Cerebellar nuclear complex (tissue), 1 donor: ENCODE measurements around the gene MTERF2.
A peak's percentile ranks its signal among the peaks of the same experiment; 100 is the strongest.
"Not testable (repeated sequence)": the region's sequence is repeated elsewhere in the genome, so short reads cannot be mapped to it uniquely, and the experiment has no call there.

Experiments used
- DNase-seq, 2 experiments: peaks; one replicate each; lab custom pipeline; 2025; lab: John Stamatoyannopoulos, UW

MTERF2 gene, protein sequence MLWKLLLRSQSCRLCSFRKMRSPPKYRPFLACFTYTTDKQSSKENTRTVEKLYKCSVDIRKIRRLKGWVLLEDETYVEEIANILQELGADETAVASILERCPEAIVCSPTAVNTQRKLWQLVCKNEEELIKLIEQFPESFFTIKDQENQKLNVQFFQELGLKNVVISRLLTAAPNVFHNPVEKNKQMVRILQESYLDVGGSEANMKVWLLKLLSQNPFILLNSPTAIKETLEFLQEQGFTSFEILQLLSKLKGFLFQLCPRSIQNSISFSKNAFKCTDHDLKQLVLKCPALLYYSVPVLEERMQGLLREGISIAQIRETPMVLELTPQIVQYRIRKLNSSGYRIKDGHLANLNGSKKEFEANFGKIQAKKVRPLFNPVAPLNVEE

DNA sequence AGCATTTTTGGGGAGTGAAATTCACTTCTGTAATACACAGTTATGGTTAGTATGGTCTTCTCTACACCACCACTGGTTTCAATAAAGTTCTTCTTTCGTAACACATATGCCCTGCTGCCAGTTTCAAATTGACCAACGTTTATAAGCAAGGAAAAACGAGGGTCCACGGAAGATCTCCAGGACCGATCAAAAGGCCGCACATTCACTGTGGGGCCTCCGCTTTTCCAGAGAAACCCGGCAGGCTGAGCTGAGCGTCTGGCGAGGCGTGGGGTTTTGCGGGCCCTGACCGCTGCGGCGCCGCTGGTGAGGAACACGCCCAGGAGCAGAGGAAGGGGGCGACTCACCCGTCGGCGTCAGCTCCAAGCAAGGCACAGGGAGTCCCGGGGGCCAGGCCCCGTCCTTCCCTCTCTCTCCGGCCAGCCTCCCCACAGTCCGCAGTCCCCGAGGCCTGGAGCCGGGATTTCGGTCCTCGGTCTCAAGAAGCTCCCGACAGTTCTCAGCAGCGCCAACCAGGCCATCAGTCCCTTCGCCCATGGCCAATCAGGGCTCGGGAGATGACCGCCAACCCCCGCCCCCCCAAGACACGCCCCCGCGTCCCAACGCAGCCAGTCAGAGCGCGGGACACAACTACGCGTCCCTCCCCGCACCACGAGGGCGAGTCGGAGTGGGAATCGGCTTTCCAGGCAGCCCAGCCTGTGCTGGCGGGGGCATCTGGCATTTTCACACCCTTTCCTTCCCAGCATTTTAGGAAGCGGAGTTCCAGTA lies at the start of gene MTERF2:
TSS of gene MTERF2 (minus strand) at position 522 of the 765 bp plus-strand sequence. CDS start 8,432 bp downstream, outside the sequence.
- peak; percentile 89 to 90 for DNase-seq

DNA sequence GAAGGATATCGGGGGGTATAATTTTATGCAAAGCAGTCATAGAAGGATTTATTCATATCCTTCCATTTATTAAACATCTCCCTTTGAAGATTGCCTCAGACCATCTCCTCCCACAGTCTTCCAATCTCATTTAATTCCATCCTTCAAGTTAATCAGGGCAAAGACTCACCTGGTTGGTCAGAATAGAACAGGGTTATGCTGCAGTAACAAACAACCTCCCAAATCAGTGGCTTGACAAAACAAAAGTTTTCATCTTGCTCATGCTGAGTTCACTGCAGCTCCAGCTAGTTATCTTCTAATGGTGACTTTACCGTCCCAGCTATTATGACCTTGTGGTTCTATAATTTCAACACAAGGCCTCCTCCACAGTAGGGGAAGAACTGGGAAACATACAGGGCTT lies 48.8 kb upstream of the MTERF2 start:
- no peak for DNase-seq

DNA sequence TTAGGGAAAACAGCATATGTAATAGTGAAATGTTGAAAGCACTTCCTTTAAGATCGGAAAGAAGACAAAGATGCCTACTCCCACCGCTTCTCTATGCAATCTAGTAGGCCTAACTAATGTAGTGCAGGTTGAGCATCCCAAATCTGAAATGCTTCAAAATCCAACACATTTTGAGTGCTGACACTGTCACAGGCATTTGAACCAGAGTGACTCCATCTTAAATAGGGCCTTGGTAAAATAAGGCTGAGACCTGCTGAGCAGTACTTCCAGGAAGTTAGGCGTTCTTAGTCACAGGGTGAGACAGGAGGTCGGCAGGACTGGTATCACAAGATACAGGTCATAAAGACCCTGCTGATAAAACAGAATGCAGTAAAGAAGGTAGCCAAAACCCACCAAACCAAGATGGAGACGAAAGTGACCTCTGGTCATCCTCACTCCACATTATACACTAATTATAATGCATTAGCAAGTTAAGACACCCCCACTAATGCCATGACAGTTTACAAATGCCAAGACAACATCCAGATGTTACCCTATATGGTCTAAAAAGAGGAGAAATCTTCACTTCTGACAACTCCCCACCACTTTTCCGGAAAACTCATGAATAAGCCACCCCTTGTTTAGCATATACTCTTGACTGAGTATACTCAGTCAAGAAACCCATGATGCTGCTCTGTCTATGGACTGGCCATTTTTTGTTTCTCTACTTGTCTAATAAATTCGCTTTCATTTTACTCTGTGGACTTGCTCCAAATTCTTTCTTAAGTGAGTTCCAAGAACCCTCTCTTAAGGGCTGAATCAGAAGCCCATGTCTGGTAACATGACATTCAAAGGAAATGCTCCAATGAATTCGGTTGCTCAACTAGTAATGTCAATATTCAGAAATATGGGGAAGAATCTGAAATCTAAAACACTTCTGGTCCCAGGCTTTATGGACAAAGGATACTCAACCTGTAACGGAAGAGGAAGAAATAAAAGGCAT lies 47.1 kb upstream of the MTERF2 start:
- DNase-seq: no peak

DNA sequence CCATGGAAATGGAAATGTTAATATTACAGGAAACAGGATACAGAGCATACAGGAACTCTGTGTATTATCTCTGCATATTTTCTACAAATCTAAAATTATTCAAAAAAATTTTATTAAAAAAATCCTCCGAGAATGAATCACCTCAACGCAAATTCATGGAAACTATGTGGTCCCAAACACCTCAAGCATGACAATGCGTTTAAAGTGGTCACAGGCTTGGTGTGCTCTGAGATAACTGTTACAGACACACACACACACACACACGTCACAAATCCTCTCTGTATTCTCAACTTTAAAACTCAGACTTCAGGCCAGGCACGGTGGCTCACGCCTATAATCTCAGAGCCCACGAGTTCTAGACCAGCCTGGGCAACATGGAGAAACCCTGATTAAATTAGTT lies 45.3 kb upstream of the MTERF2 start:
- no peak for DNase-seq

DNA sequence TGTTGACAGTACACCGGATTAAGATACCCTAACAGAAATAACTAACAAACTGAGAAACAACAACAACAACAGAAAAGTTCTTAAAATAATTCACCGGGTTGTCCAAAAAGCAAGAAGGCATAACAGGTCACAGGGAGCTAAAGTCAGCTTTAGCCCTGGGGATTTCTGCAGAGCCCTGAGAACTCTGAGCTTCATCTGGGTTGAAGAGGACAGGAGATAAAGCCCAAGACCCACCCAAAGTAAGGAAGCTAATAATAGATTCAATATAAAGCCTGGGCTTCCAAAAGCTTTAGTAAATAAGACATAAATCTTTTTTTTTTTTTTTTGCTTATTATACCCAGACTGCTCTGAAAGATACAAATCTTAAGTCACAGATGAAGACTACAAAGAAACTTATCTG lies 44.1 kb upstream of the MTERF2 start:
- DNase-seq: no peak

DNA sequence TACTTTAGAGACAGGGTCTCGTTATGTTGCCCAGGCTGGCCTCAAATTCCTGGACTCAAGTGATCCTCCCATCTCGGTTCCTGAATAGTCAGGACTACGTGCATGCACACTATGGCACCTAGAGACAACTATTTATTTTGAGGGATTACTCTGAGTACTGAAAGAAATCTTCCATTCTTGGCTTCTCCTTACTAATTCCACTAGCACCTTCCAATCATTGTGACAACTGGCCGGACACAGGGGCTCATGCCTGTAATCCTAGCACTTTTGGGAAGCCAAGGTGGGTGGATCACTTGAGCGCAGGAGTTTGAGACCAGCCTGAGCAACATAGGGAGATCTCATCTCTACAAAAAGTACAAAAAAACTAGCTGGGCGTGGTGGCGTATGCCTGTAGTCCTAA lies 42.1 kb upstream of the MTERF2 start:
- DNase-seq: no peak

DNA sequence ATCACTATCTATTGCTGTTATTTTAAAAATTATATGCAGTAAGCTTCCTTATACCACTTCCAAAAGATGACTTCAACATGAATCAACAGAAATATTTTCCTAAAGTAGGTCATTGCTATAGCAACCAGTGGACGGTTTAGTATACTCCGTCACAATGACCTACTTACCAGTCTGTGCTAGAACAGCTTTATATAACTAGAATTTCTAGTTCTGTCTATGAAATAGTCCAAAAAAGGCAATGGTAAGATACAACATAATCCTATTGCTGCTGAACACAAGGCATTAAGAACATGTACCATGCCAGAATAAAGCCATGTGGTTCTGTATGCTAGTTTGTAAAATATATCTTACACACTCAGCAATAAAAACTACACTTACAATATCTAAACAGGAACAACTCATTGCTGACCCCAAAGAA lies 40.7 kb upstream of the MTERF2 start:
- peak; percentile 86 to 91 for DNase-seq

DNA sequence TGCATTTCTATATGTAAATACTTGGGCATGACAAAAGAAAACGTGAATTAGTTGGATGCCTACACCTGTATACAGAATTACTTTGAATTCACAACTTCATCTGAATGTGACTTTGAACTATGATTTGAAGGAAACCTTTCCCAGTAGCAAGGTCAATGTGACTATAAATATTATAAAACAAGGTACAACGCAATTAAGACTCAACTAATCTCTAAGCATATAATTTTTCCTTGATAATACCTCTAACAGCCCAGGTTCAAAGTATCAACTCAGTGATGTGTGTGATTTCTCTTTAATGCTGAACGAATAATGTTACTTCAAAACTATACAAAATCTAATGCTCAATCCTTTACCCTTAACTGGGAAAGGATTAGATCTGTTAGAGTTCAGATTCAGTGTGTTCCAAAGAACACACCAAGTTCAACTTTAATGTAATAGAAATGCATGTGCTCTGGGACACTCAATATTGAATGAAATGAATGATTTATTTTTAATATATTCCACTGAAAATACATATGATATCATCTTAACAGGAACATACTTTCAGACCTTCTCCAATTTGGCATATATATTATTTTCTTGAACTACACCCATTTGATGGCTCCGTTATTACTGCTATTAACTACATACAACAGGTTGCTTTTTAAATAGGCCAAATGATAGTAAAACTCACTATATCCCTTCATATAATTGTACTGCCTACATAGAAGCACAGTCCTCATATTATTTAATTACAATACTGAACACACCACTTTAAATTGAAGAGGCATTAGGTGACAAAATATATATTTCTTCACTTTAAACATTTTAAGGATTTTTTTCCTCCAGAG lies 40.1 kb upstream of the MTERF2 start:
- no peak for DNase-seq

DNA sequence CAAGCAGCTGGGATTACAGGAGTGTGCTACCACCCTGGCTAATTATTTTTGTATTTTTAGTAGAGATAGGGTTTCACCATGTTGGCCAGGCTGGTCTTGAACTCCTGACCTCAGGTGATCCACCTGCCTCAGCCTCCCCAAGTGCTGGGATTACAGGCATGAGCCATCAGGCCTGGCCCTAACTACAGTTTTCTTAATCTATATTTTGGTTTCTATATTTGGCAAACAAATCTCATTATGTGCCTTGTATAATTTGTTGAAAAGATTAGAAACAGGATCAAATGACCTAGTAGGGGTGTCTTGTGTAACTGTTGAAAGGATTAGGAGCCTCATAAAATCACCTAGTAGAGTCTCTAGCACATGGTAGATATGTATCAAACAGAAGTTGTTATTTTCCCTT lies 39.4 kb upstream of the MTERF2 start:
- not testable (repeated sequence) for DNase-seq

DNA sequence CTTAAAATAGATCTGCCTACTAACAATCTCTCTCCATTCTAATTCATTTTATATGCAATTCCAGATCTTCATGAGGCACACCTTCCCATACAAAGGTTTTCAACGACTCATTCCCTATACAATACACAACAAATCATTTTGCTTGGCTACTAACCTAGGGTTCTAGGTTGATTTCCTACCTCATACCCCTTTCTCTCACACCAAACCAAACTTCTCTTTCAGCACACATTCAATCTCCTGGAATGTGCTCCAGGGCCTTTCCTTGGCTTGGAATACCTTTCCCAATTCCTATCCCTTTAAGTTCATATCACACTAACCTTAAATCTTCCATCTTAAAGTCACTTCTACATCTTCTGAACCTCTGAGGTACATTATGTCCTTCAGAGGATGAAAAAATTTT lies 38.7 kb upstream of the MTERF2 start:
- no peak for DNase-seq

DNA sequence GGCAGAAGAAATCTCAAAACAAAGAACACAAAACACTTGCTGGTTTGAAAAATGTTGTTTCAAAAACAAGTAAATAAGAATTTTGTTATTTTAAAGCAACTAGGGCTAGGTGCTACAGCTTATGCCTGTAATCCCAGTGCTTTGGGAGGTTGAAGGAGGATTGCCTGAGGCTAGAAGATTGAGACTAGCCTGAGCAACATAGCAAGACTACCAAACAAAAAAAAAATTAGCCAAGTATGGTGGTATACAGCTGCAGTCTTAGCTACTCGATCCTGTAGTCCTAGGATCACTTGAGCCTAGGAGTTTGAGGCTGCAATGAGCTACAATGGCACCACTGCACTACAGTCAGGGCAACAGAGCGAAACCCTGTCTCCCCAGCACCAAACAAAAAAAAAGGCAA lies 32.6 kb upstream of the MTERF2 start:
- DNase-seq: no peak

DNA sequence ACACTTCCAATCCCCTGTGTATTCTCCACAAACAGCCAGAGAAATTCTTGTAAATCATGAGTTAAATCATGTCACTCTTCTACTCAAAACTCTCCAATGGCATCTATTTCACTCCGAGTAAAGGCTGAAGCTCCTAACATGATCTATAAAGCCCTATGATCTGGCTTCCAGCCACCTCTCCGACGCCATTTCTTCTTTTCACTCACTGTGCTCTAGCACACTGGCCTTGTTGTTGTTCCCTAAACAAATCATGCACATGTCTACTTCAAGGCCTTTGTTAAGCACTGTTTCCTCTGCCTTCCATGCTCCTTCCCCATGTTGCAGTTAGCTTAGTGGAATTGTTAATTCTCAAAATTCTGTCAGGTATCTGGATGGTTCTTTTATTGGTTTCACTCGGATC lies 30.1 kb upstream of the MTERF2 start:
- DNase-seq: no peak

DNA sequence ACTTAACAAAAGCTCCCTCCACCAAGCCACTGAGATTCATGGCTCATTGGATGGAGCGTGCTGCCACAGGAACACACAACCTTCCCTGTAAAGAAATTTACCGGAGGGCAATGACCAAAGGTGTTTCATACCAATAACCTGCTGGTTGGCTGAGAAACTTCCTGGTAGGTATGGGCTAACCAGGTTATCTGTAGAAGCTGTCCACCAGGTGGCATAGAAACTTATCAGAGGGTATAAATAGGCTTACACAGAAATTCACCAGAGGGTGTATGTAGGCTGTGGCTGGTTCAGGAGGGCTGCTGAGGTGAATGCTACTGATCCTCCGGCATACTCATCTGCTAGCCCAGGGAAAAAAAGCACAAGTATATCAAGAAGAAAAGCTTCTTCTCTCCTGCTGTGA lies 27.1 kb upstream of the MTERF2 start:
- no peak for DNase-seq

DNA sequence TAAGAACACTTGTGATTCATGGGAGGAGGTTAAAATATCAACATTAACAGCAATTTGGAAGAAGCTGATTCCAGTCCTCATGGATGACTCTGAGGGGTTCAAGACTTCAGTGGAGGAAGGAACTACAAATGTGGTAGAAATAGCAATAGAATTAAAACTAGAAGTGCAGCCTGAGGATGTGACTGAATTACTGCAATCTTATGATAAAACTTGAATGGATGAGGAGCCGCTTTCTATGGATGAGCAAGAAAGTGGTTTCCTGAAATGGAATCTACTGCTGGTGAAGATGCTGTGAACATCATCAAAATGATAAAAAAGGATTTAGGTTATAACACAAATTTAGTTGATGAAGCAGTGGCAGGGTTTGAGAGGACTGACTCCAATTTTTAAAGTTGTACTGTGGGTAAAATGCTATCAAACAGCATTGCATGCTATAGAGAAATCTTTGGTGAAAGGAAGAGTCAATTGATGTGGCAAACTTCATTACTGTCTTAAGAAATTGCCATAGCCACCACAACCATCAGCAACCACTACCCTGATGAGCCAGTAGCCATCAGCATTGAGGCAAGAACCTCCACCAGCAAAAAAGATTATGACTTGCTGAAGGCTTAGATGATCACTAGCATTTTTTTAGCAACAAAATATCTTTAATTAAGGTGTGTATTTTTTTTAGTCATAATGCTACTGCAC lies 25.9 kb upstream of the MTERF2 start:
- no peak for DNase-seq

DNA sequence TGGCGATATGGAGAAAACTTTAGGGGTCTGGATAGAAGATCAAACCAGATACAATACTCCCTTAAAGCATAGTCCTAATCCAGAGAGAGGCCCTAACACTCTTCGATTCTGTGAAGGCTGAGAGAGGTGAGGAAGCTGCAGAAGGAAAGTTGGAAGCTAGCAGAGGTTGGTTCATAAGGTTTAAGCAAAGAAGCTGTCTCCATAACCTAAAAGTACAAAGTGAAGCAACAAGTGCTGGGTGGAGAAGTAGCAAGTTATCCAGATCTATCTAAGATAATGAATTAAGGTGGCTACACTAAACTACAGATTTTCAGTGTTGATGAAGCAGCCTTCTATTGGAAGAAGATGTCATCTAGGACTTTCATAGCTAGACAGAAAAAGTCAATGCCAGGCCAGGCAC lies 24.6 kb upstream of the MTERF2 start:
- DNase-seq: no peak

DNA sequence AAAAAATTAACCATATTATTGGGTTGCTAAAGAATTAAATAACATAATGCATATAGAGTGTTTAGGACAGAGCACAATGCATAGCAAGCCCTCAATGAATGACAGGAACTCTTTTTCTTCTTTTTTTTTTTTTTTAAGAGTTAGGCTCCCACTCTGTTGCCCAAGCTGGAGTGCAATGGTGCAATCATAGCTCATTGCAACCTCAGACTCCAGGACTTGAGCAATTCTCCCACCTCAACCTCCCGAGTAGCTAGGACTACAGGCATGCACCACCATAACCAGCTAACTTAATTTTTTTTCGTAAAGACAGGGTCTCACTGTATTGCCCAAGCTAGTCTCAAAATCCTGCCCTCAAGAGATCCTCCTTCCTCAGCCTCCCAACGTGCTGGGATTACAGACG lies 20.5 kb upstream of the MTERF2 start:
- DNase-seq: no peak

DNA sequence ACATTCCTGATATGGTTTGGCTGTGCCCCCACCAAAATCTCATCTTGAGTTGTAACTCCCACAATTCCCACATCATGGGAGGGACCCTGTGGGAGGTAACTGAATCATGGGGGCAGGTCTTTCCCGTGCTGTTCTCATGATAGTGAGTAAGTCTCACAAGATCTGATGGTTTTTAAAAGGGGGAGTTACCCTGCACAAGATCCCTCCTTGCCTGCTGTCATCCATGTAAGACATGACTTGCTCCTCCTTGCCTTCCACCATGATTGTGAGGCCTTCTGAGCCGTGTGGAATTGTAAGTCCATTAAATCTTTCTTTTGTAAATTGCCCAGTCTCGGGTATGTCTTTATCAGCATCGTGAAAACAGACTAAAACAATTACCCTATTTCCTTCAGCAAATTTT lies 15.7 kb upstream of the MTERF2 start:
- not testable (repeated sequence) for DNase-seq

DNA sequence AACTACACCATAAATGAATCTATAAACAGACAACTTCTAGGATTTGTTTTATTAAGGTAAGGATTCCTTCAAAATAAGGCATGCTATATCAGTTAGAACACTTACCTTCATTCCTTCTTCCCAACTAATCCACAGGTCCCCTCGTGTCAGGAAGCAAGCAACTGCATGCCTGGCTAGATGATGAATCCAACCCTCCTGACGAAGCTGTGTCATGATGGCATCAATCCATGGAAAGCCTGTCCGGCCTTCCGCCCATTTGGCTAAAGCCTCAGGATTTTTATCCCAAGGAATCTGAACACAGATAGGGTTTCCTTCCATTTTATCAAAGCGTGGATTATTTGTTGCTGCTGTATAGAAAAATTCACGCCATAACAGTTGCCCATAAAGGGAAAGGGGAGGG lies 12.5 kb upstream of the MTERF2 start:
- DNase-seq: peak; percentile 18 to 27

DNA sequence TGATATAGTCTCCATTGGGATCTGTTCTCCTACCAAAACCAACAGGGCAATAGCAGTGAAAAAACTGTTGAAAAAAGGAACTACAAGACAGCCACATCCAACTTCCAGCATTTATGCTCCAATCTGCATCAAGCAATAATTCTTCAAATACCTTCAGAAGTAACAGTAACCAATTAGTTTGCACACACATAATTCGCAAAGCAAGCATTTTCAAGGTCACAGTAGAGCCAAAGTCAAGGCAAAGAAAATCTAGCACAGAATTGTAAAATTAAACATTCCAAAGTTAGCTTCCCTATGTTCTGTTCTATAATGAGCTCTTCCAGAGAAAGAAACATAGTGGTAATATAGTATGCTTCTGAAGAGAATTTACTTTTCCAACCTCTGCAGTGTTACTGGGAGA lies 11.0 kb upstream of the MTERF2 start:
- no peak for DNase-seq

DNA sequence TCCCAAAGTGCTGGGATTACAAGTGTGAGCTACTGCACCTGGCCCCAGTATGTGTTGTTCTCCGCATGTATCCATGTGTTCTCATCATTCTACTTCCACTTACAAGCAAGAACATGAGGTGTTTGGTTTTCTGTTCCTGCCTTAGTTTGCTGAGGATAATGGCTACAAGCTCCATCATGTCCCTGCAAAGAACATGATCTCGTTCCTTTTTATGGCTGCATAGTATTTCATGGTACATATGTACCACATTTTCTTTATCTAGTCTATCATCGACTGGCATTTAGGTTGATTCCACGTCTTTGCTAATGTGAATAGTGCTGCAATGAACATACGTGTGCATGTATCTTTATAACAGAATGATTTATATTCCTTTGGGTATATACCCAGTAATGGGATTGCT lies 9.2 kb upstream of the MTERF2 start:
- DNase-seq: not testable (repeated sequence)
